IMR-90 (cell line): Measurements from ENCODE around the gene CCDC12.

ENCODE experiments used
- BHLHE40 ChIP-seq: fragments of 150-350 bp; IDR thresholded peaks from 2 replicates; pipeline ENCODE4 v1.6.1; 2016; ENCODE audit warnings: mild to moderate bottlenecking, low read depth, low read length
- CEBPB ChIP-seq: IDR thresholded peaks from 2 replicates; pipeline ENCODE4 v1.6.1; 2012; ENCODE audit warnings: low read depth, low read length, improper control_type of control experiment
- CTCF ChIP-seq: conservative IDR thresholded peaks from 2 replicates; pipeline ENCODE4 v1.5.1; 2012; ENCODE audit warnings: mild to moderate bottlenecking, low read depth, low read length, improper control_type of control experiment
- FOS ChIP-seq: fragments of 150-350 bp; IDR thresholded peaks from 2 replicates; pipeline ENCODE4 v1.6.1; 2016; ENCODE audit warnings: low read depth, low read length
- MAFK ChIP-seq: IDR thresholded peaks from 2 replicates; pipeline ENCODE4 v1.6.1; 2012; ENCODE audit warnings: low read depth, low read length, improper control_type of control experiment
- MXI1 ChIP-seq: IDR thresholded peaks from 2 replicates; pipeline ENCODE4 v1.6.1; 2012; ENCODE audit warnings: low read depth, mild to moderate bottlenecking, low read length, moderate library complexity, borderline replicate concordance
- POLR2A ChIP-seq: IDR thresholded peaks from 2 replicates; pipeline ENCODE4 v1.6.1; 2012; ENCODE audit warnings: mild to moderate bottlenecking, low read depth, low read length
- RAD21 ChIP-seq: IDR thresholded peaks from 2 replicates; pipeline ENCODE4 v1.6.1; 2012; ENCODE audit warnings: low read length, improper control_type of control experiment
- RCOR1 ChIP-seq: IDR thresholded peaks from 2 replicates; pipeline ENCODE4 v1.6.1; 2012; ENCODE audit warnings: mild to moderate bottlenecking, low read length, improper control_type of control experiment; ENCODE audit not compliant: insufficient replicate concordance
- RFX5 ChIP-seq: IDR thresholded peaks from 2 replicates; pipeline ENCODE4 v1.8.0; 2012; ENCODE audit warnings: low read depth, mild to moderate bottlenecking, low read length, moderate library complexity

GRCh38 chr3:46946416-46946815 lies 30.1 kb downstream of the CCDC12 start:
- TF ChIP-seq CTCF (no peak), BHLHE40 (no peak), CEBPB (no peak), POLR2A (no peak), MAFK (no peak), RCOR1 (no peak), RAD21 (no peak), RFX5 (no peak), MXI1 (no peak), FOS (no peak)
